PC-3 (cell line): ENCODE measurements around the gene KHDC1L.

Source experiments
- CTCF ChIP-seq: fragments of 300-600 bp; sonication (generic); conservative IDR thresholded peaks from 2 replicates; pipeline ENCODE4 v1.5.1; 2017; ENCODE audit warnings: antibody characterized with exemption, low read depth, mild to moderate bottlenecking, low read length
- EZH2 ChIP-seq: fragments of 300-600 bp; sonication (generic); IDR thresholded peaks from one replicate; pipeline ENCODE4 v1.6.1; 2017; ENCODE audit warnings: antibody characterized with exemption, mild to moderate bottlenecking, low read length; ENCODE audit not compliant: unreplicated experiment

GRCh38 chr6:73262671-73263569, 37.6 kb upstream of the KHDC1L start, which contains the start of gene KHDC1:
- TF ChIP-seq CTCF, result no peak
- no peak for TF ChIP-seq EZH2
